ENCODE measurements around the gene CYP1B1. TPM values are rescaled to one million over a fixed set of nuclear protein-coding genes. Genes with fewer than 3 reads are reported as not detected.

CYP1B1 gene
- total and polyA plus RNA-seq, 9 donors: 5.4 to 34.5 (median 12.5) TPM

GRCh38 chr2:38108907-38109731 lies 33.2 kb upstream of the CYP1B1 start:
- H3K4me1 ChIP-seq (ENCODE audit: insufficient read depth): peaks cover 11% of the 10 kb centered on the region
- H3K36me3 ChIP-seq: no peaks in the 10 kb centered on the region
- H3K27ac ChIP-seq: no peak overlapping the region
- no peaks in the 10 kb centered on the region for H3K27me3 ChIP-seq
- DNase-seq: no peak
- TF ChIP-seq EP300 (IDR thresholded peaks at IDR 0.05) (no peak), POLR2A (IDR thresholded peaks at IDR 0.05) (no peak), CTCF (IDR thresholded peaks at IDR 0.05) (no peak)
- 86 to 93% (median 89%) methylated on average over 11 of the region's 11 CpGs for WGBS, 3 donors
- H3K9me3 ChIP-seq: no peaks in the 10 kb centered on the region
- no peak overlapping the region for H3K4me3 ChIP-seq
- intact Hi-C loops (cut with DNase I): no loop called here

- no peak overlapping the region for H3K4me3 ChIP-seq
- no peak overlapping the region for H3K27ac ChIP-seq
- no peaks in the 10 kb centered on the region for H3K9me3 ChIP-seq
- TF ChIP-seq EP300 (IDR thresholded peaks at IDR 0.05) (no peak), CTCF (IDR thresholded peaks at IDR 0.05) (no peak), POLR2A (IDR thresholded peaks at IDR 0.05) (no peak)
- no peaks in the 10 kb centered on the region for H3K27me3 ChIP-seq
- DNase-seq: no peak
- peaks cover 9% of the 10 kb centered on the region for H3K4me1 ChIP-seq (ENCODE audit: insufficient read depth)
- intact Hi-C loops (cut with DNase I): no loop called here
- no peaks in the 10 kb centered on the region for H3K36me3 ChIP-seq
- WGBS, 3 donors: 90 to 94% (median 93%) methylated on average over 17 of the region's 17 CpGs
Observed at GRCh38 chr2:38107738-38108410, 31.9 kb upstream of the CYP1B1 start.

DNA sequence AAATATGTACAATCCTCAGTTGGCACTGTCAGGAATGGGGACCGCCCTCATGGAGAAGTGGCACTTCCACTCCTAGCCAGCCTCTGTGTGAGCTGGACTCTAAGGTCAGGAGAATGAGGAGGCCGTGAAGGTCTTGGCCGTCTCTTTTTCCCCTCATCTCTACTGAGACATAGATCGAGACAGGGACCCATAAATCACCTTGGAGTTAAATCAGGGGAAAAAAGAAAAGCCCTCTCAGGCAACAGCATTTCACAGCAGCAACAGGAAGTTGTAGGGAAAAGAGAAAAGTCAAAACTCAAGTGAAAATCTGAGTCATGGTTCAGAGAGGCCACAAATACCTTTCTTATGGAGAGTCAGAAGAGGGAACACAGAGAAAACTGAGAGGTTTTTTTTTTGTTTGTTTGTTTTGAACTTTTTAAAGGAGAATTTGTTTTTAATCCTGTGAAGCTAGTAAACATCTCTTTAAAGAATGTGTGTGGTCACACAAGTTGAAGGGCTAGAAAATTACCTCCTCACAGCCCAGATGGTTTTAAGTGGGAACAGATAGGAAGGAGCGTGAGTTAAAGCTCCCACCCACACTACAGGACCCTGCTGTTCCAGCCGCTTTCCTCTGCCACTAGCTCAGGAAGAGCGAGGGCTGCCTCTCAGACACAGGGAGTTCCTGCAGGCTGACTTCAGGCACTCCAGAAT lies 30.6 kb upstream of the CYP1B1 start:
- no peak for DNase-seq
- Histone ChIP-seq H3K9me3 (no peaks in the 10 kb centered on the region), H3K27me3 (no peaks in the 10 kb centered on the region), H3K4me3 (no peak overlapping the region), H3K4me1 (ENCODE audit: insufficient read depth) (peaks cover 9% of the 10 kb centered on the region), H3K36me3 (no peaks in the 10 kb centered on the region), H3K27ac (peak overlapping the region; percentile 46 to 74)
- TF ChIP-seq POLR2A (IDR thresholded peaks at IDR 0.05) (no peak), CTCF (IDR thresholded peaks at IDR 0.05) (no peak), EP300 (IDR thresholded peaks at IDR 0.05) (no peak)
- intact Hi-C loops (cut with DNase I): no loop called here
- 22 to 26% (median 23%) methylated on average over 7 of the region's 7 CpGs for WGBS, 3 donors

DNA sequence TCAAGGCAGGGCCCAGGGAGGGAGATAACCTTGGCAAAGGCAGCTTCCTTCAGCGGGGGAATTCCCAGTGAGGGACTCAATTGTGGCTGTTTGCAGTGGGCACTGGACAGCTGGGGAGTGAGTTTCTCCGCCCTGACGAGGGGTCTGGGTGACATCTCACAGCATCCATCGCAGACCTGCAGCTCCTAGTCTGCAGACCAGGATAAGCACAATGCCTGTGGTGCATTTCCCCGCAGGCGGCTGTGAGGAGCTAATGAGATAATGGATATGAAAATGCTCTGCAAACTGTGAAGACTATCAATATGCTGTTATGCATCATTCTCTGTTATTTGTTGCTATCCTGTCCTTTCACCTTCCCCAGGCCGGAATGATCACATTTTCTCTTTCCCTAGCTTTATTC lies 30.0 kb upstream of the CYP1B1 start:
- peak overlapping the region in 1 of 2 donors; percentile 74 for H3K27ac ChIP-seq
- peaks cover 9% of the 10 kb centered on the region for H3K4me1 ChIP-seq (ENCODE audit: insufficient read depth)
- no peak overlapping the region for H3K4me3 ChIP-seq
- intact Hi-C loops (cut with DNase I): no loop called here
- no peaks in the 10 kb centered on the region for H3K36me3 ChIP-seq
- DNase-seq: no peak
- no peaks in the 10 kb centered on the region for H3K27me3 ChIP-seq
- WGBS, 3 donors: 74 to 79% (median 77%) methylated on average over 7 of the region's 7 CpGs
- no peak for TF ChIP-seq POLR2A (IDR thresholded peaks at IDR 0.05)
- TF ChIP-seq EP300 (IDR thresholded peaks at IDR 0.05): no peak
- no peak for TF ChIP-seq CTCF (IDR thresholded peaks at IDR 0.05)
- no peaks in the 10 kb centered on the region for H3K9me3 ChIP-seq

All from ovary (tissue), 9 donors.